Skeletal muscle satellite cell (primary cell): ENCODE data around the gene IGF2BP1.
"Not testable (repeated sequence)": the region's sequence is repeated elsewhere in the genome, so short reads cannot be mapped to it uniquely, and the experiment has no call there.

Source experiments
- H3K27me3 ChIP-seq: 2 replicates; pipeline ENCODE4 v1.7.0; 2013; ENCODE audit warnings: low read length; ENCODE audit not compliant: control insufficient read depth, insufficient read depth
- H3K36me3 ChIP-seq: 2 replicates; pipeline ENCODE4 v1.7.0; 2013; ENCODE audit warnings: mild to moderate bottlenecking, control low read depth, low read length; ENCODE audit not compliant: insufficient read depth
- H3K4me1 ChIP-seq: 2 replicates; pipeline ENCODE4 v1.7.0; 2013; ENCODE audit warnings: low read length; ENCODE audit not compliant: control insufficient read depth, insufficient read depth
- H3K4me2 ChIP-seq: 2 replicates; pipeline ENCODE4 v1.7.0; 2013; ENCODE audit warnings: mild to moderate bottlenecking, low read length
- H3K4me3 ChIP-seq: 2 replicates; pipeline ENCODE4 v1.7.0; 2013; ENCODE audit warnings: low read length
- H3K9ac ChIP-seq: 2 replicates; pipeline ENCODE4 v1.7.0; 2013; ENCODE audit warnings: mild to moderate bottlenecking, low read depth, low read length, moderate library complexity
- H3K9me3 ChIP-seq: replicated peaks from 2 replicates; pipeline ENCODE4 v1.7.0; 2013; ENCODE audit warnings: mild to moderate bottlenecking, control low read depth, low read length

Gene IGF2BP1

DNA sequence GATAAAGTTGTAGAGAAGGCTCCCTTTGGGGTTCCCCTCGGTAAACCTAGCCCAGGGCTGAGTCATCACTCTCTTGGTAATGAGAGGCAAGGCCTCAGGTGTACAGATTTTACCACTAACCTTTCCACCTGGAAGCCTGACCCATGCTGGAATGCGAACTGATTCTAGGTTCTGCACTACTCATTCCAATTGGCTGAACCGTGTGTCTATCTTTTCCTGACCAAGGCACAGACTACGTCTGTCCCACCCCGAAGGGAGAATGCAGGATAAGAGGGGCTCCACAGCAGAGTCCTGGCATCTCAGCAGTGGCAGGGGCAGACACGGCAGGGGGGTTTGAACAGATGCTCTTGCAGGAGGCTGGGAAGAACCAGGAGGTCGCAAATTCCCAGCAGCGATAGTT, 70.0 kb downstream of the IGF2BP1 start:
- no peaks in the 10 kb centered on the region for H3K9me3 ChIP-seq

GRCh38 chr17:49069585-49070273, 72.5 kb downstream of the IGF2BP1 start:
- no peaks in the 10 kb centered on the region for H3K27me3 ChIP-seq
- no peaks in the 10 kb centered on the region for H3K9me3 ChIP-seq
- no peak overlapping the region for H3K9ac ChIP-seq
- H3K36me3 ChIP-seq: no peaks in the 10 kb centered on the region
- no peak overlapping the region for H3K4me2 ChIP-seq
- H3K4me1 ChIP-seq: peaks cover 18% of the 10 kb centered on the region
- H3K4me3 ChIP-seq: no peak overlapping the region

More for the DNA sequence above, 70.0 kb downstream of the IGF2BP1 start:
- no peak overlapping the region for H3K9ac ChIP-seq
- H3K4me2 ChIP-seq: no peak overlapping the region
- peaks cover 23% of the 10 kb centered on the region for H3K4me1 ChIP-seq
- H3K36me3 ChIP-seq: no peaks in the 10 kb centered on the region
- no peak overlapping the region for H3K4me3 ChIP-seq
- H3K27me3 ChIP-seq: no peaks in the 10 kb centered on the region

GRCh38 chr17:49071106-49071505, 73.9 kb downstream of the IGF2BP1 start:
- no peaks in the 10 kb centered on the region for H3K36me3 ChIP-seq
- H3K4me2 ChIP-seq: no peak overlapping the region
- H3K9me3 ChIP-seq: no peaks in the 10 kb centered on the region
- H3K27me3 ChIP-seq: no peaks in the 10 kb centered on the region
- H3K4me3 ChIP-seq: no peak overlapping the region
- H3K9ac ChIP-seq: no peak overlapping the region
- H3K4me1 ChIP-seq: peaks cover 21% of the 10 kb centered on the region

GRCh38 chr17:49074851-49075540, 77.8 kb downstream of the IGF2BP1 start:
- H3K9ac ChIP-seq: no peak overlapping the region
- no peaks in the 10 kb centered on the region for H3K27me3 ChIP-seq
- no peak overlapping the region for H3K4me3 ChIP-seq
- peaks cover 21% of the 10 kb centered on the region for H3K4me1 ChIP-seq
- no peak overlapping the region for H3K4me2 ChIP-seq
- no peaks in the 10 kb centered on the region for H3K9me3 ChIP-seq
- H3K36me3 ChIP-seq: no peaks in the 10 kb centered on the region

DNA sequence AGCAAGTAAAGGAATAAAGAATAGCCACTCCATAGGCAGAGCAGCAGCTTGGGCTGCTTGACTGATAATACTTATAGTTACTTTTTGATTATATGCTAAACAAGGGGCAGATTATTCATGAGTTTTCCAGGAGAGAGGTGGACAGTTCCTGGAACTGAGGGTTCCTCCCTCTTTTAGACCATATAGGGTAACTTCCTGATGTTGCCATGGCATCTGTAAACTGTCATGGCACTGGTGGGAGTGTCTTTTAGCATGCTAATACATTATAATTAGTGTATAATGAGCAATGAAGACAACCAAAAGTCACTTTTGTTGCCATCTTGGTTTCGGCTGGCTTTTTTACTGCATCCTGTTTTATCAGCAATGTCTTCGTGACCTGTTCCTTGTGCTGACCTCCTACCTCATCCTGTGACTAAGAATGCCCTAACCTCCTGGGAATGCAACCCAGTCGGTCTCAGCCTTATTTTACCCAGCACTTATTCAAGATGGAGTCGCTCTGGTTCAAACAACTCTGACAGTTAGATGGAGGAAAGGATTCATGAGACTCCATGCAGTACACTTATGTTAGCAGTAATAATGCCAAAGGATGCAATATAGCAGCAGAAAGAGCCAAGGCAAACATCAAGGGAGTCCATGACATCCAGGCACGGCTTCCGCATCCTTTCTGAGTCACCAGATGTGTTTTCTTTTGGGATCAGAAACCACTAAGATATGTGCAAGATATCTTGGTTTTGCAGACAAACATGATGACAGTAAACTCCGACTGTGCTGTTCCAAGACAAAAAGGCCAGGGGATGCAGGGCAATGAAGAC, 79.6 kb downstream of the IGF2BP1 start:
- Histone ChIP-seq H3K4me3 (peak overlapping the region; percentile 10), H3K9ac (no peak overlapping the region), H3K27me3 (no peaks in the 10 kb centered on the region), H3K4me1 (peaks cover 18% of the 10 kb centered on the region), H3K9me3 (no peaks in the 10 kb centered on the region), H3K36me3 (no peaks in the 10 kb centered on the region), H3K4me2 (peak overlapping the region; percentile 43)

DNA sequence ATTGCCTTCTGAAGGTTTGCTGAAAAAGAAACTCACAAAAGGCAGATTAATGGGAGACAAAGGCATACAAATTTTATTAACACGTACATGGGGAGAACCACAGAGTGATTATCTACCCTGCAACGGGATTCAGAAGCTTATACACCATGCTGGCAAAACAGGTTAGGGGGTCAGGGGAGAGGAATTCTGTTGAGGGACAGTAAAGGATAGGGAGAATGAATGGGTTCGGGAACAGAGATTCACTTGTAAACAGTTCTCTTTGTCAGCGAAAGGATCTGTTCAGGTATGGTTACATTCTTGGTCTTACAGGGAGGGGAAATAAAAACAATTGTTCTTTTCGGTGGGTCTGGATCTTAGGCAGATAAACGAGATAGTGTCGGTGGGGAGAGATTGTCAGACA, 81.1 kb downstream of the IGF2BP1 start:
- H3K4me2 ChIP-seq: no peak overlapping the region
- no peaks in the 10 kb centered on the region for H3K36me3 ChIP-seq
- H3K4me1 ChIP-seq: peaks cover 18% of the 10 kb centered on the region
- no peak overlapping the region for H3K4me3 ChIP-seq
- H3K9me3 ChIP-seq: no peaks in the 10 kb centered on the region
- peaks cover 12% of the 10 kb centered on the region for H3K27me3 ChIP-seq
- H3K9ac ChIP-seq: no peak overlapping the region

DNA sequence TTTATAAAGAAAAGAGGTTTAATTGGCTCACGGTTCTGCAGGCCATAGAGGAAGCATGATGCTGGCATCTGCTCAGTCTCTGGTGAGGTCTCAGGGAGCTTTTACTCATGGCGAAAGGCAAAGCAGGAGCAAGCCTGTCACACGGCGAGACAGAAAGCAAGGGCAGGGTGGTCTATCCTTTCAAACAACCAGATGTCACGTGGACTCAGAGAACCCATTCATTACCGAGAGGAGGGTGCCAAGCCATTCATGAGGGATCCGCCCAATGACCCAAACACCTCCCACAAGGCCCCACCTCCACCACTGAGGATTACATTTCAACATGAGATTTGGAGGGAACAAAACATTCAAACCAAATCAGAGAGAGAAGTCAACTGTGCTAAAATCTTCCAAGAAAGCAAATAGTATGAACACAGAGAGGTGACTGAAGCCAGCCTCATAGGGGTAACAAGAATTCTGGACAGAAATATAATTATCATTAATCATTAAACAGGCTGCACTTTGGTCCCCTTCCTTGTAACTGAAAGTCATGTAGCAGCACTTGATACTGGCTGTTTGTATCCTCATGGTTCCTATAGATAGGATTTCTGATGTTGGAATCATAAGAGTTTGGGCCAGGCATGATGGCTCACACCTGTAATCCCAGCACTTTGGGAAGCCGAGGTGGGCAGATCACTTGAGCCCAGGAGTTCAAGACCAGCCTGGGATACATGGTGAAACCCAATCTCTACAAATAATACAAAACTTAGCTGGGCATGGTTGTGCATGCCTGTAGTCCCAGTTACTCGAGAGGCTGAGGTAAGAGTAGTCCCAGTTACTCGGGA, 82.9 kb downstream of the IGF2BP1 start:
- H3K9me3 ChIP-seq: no peaks in the 10 kb centered on the region
- H3K4me2 ChIP-seq: no peak overlapping the region
- no peak overlapping the region for H3K9ac ChIP-seq
- H3K4me1 ChIP-seq: peaks cover 21% of the 10 kb centered on the region
- no peak overlapping the region for H3K4me3 ChIP-seq
- H3K27me3 ChIP-seq: peaks cover 12% of the 10 kb centered on the region
- no peaks in the 10 kb centered on the region for H3K36me3 ChIP-seq

GRCh38 chr17:49082231-49082630, 85.0 kb downstream of the IGF2BP1 start:
- Histone ChIP-seq H3K9me3 (no peaks in the 10 kb centered on the region), H3K4me3 (no peak overlapping the region), H3K4me2 (no peak overlapping the region), H3K27me3 (peaks cover 19% of the 10 kb centered on the region), H3K36me3 (no peaks in the 10 kb centered on the region), H3K9ac (no peak overlapping the region), H3K4me1 (peaks cover 15% of the 10 kb centered on the region)

GRCh38 chr17:49085046-49085445, 87.9 kb downstream of the IGF2BP1 start:
- H3K4me1 ChIP-seq, H3K9ac ChIP-seq, H3K36me3 ChIP-seq, H3K4me3 ChIP-seq, H3K4me2 ChIP-seq, H3K9me3 ChIP-seq: not testable (repeated sequence)
- H3K27me3 ChIP-seq: peaks cover 19% of the 10 kb centered on the region

DNA sequence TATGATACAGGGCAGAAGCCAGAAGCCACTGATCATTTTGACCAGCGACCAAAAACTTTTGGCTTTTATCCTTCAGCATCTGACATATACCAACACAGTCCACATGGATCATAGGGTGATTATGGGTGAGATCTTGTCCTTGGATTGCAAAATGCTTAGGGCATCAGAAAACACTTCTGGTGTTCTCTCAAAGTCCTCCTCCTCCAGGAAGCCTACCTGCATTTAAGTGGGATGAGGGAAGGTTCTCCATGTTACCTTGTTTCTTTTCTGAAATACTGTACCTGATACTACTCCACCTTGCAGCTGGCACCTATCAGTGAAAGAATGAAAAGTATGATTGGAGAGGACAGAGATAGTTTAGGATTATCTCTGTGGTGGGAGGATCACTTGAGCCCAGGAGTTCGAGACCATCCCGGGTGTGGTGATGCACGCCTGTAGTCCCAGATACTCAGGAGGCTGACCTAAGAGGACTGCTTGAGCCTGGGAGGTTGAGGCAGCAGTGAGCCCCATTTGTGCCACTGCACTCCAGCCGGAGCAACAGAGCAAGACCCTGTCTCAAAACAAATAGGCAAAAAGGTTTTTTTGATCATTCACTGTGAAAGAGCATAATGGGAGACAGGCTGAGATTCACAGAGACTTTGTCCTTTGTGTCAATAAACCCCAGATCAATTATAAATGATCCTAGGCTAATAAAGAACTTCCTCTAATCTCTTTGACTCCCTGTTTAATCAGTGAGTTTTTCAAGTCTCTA, 88.6 kb downstream of the IGF2BP1 start:
- H3K27me3 ChIP-seq: peaks cover 19% of the 10 kb centered on the region
- H3K9ac ChIP-seq: no peak overlapping the region
- no peaks in the 10 kb centered on the region for H3K36me3 ChIP-seq
- H3K4me1 ChIP-seq: peaks cover 9% of the 10 kb centered on the region
- no peak overlapping the region for H3K4me2 ChIP-seq
- H3K9me3 ChIP-seq: no peaks in the 10 kb centered on the region
- H3K4me3 ChIP-seq: no peak overlapping the region
